Cerebellar nuclear complex (tissue), 1 donor: ENCODE measurements around the gene RFNG.

ENCODE experiments used
- DNase-seq, 2 experiments: peaks; one replicate each; lab custom pipeline; 2025; lab: John Stamatoyannopoulos, UW

RFNG gene

DNA sequence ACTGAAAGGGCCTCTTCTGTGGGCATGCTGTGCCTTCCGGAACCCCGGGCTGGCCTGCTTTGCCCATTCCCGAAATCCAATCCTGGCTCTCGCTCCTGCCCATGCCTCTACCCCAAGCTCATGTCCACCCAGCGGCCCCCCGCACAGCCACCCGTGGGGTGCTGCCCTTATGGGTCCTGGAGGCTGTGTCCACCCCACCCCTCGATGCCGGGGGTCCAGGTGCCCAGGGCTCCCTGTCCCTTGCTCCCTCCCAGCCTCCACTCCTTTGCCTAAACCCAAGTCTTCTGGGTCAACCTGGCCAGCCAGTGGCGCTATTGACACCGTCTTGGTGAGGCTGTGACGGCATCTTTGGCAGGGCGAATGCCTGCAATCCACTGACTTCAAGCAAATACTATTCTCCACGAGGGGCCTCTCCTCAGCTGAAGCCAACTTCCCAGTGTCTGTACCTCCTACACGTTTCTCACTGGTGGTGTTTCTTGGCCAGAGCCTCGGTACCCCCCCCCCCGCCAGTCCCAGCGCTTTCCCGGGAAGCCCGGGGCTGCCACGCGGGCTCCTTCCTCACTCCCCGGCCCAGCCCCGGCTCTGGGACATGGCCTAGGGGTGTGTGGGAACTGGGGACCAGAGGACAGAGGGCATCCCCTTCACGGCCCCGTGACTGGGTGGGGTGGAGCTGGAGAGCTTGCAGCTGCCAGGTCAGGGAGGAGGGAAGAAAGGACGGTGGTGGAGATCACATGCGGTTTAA, 26.2 kb upstream of the RFNG start:
- DNase-seq: no peak

DNA sequence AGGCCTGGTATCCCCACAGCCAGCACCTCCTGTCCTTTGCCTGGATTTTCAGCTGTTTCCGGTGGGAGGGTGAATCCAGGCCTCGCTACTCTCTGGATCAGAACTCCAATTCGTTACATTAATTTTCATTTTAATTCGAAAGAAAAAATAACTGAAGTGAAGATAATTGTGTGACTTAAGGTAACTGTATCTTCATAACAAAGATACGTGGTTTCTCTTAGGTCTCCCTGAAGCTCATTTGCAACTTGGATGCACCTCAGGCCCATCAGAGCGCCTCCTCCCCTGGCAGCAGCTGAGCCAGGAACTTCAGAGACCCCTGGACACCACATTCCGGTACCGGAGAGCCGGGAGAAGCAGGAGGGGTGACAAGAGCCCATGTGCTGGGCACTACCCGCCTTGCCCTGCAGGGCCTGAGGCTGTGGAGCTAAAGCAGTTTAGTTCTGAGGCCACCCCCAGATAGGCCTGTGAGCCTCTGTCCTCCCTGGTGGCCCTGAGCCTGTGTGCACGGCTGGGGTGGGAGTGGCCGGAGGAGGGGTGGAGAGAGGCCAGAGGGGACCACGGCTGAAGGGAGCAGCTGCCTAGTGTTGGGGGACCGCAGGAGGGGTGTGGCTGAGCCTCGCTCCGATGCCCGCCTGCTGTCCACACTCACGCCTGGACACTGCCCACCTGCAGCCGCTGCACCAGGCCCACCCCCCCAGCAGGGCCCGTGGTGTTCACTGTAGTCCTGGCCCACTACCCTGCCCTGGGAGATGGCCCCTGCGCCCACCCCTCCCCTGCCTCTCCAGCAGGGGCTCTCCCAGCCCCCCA, 25.4 kb upstream of the RFNG start:
- DNase-seq: no peak

DNA sequence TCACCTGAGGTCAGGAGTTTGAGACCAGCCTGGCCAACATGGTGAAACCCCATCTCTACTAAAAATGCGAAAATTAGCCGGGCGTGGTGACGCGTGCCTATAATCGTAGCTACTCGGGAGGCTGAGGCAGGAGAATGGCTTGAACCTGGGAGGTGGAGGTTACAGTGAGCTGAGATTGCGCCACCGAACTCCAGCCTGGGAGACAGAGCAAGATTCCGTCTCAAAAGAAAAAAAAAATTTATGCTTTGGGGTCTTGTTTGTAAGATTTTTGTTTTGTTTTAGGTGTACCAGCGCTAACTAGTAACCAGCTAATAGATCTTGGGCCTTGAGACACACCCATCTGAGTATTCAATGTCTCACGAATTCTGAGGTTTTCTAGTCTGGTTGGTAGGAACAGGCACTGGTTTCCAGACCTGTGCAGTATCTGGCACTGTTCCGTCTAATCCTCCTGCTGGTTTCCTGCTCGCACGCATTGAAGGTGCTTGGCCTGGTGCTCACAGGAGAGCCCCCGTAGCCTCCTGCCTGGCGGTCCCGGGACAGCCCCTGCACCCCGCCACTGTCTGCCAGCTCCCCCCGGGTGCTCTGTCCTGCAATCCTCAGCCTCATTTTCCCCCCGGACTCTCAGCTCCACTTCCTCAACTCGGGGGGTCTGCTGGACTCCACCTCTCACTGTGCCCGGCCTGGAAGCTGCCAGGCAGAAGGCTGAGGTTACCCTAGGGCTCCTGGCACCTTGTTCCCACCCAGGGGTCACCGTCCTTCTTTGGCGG, 24.6 kb upstream of the RFNG start:
- DNase-seq: no peak

DNA sequence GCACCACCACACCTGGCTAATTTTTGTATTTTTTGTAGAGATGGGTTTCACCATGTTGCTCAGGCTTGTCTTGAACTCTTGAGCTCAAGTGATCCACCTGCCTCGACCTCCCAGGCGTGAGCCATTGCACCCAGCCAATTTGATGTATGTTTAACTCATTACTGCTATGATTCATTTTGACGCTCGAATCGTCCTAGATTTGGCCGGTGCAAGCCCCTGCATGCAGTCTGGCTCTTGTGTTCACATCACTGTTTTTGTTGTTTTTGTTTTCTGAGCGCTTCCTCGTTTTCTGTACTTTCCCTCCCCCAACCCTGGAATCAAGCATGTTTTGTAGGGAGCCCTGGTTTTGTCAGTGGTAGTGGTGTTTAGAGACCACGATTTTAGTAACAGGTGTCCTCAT, 21.8 kb upstream of the RFNG start:
- DNase-seq: no peak

- no peak for DNase-seq
Measured at GRCh38 chr17:82072827-82073226, 21.2 kb upstream of the RFNG start.

DNA sequence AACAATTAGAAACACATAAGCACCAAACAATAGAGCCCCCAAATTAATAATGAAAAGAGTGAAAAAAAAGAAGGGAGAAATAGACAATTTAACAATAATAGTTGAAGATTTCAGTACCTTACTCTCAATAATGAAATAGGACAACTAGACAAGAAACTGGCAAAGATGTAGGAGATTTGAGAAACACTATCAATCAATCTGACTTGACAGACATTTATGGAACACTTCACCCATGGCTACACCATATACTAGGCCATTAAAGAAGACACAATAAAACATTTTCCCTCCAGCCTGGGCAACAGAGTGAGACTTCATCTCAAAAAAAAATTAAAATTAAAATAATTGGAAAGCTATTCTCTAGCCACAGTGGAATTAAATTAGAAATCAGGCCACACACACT, 19.0 kb upstream of the RFNG start:
- no peak for DNase-seq

DNA sequence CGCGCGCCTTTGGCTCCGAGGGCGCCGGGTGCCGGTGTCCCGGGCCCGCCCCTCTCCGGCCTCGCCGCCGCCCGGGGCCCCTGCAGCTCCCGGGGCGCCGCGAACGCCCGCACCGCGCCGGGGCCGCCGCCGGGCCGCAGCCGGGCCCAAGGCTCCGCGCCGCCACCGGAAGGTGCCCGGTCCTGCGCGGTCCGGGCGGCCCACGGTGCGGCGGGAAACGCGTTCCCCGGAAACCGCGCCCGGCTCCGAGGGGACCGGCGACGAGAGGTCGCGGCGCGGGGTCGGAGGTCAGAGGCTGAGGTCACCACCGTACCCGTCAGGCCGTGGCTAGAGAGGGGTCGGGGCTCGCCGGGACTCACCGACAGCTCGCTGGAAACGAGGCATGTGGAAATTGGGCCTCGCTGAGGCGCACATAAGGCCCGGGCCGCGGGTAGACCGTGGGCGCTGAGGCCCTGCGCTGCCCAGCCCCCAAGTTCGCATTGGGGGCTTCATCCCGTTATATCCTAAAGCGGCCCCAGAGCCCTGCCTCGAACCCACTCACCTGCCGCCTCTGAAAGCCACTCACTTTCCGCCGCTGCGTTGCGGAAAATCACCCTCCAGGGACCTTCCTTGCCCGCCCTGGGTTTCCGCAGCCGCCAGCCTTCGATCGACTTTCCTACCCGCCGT, 14.2 kb upstream of the RFNG start, which contains the start of gene DUS1L:
DUS1L (minus strand) TSS at position 167 of the 666 bp plus-strand sequence. CDS start 745 bp downstream, outside the sequence.
- DNase-seq: no peak

- DNase-seq: no peak
Measured at GRCh38 chr17:82065193-82065637, 13.6 kb upstream of the RFNG start.

DNA sequence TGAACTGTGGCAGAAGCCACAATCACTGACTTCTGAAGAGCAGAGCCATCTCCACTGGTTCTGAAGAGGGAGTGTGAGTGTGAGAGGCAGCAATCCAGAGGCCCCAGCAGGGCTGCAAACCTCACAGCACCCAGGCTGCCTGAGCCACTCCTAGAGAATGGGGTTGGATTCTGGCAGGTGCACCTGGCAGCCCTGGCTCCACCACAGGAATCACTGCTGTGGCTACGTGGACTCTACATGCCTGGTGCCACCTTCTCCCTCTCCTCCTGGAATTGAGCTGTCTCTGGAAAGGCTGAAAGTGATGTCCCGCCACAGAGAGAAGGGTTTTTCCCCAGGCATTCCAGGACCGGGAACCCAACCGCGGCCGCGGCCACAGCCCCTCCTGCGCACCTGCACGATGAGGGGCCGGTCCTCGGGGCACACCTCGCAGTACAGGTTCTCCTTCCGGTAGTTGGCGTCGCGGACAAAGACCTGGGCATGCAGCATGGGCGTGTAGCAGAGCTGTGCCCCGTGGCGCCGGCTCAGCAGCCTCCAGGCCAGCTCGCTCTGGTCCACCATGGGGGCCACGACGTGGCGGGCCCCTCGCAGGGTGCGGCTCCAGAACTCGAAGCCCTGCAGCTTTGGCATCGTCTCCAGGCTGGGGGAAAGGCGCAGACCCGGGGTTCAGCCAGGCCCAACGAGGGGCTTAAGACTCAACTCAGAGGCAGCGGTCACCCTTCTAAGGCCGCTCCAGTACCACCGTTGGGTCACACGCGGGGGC, 13.0 kb upstream of the RFNG start:
- no peak for DNase-seq

GRCh38 chr17:82063424-82064415, 12.1 kb upstream of the RFNG start:
- no peak for DNase-seq

GRCh38 chr17:82062984-82063368, 11.4 kb upstream of the RFNG start:
- no peak for DNase-seq

GRCh38 chr17:82062076-82062983, 10.7 kb upstream of the RFNG start:
- DNase-seq: no peak

GRCh38 chr17:82061047-82061925, 9.7 kb upstream of the RFNG start:
- no peak for DNase-seq

DNA sequence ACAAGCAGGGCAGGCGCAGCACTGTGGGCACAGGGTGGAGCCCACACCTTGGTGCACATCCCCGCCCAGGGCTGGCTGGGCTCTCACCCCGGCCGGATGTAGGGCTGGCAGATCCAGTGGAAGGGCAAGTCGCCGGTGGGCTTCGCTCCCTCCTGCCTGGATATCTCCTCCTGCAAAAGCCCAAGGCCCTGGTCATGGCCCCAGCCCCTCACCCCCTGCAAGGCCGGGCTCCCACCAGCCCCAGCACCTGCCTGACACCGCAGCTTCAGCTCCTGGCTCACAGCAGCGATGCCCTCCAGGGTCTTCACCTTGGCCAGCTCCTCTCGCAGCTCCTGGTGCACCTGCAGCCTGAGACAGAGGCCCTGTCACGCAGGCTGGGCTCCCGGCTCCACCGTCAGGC, 9.0 kb upstream of the RFNG start:
- DNase-seq: no peak

DNA sequence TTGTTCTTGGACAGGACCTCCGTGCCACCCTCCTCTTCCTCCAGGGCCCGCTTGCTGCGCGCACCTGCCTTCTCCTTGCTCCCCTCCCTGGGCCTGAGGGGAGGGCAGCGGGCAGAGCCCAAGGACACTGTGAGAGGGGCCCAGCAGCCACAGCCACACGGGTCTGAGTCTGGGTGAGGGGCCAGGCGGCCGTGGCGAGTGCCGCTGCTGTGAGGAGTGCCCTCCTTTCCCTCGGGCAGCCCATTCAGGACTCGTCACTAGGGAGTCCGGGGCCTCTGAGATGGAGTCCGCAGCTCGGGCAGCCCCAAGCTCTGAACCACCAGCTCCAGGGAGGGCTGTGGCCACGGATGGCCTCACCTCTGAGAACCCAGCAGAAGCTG, 8.4 kb upstream of the RFNG start:
- DNase-seq: no peak

DNA sequence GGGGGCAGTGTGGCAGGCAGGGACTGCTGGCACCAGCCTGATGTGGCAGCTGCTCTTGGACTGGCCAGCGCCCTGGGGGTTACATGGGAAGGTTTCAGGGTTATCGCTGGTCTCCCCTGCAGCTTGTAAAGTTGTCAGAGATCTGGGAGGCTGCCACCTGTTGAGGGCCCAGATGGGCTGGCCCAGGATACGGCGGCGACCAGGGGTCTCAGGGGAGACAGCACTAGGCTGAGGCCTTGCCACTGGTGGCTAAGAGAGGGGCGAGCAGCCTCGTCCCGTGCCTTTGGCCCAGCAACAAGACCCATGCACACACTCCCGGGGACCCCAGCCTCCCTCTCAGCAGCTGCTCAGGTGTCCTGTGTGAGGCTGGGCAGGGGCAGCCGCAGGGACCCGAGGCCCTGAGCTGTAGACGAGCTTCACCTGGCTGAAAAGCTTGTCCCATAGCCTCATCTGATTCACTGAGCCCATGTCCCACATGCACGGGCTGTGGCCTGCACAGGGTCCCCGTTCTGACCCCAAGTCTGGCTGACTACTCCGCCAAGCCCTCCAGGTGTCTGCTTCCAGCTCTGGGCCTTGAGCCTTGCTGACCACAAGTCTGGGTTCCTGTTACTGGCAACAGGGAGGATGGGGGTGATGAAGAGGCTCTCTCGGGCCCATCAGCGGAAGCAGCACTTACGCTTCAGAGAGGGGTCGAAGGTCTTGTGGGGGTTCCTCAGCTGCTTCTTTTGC, 7.8 kb upstream of the RFNG start:
- no peak for DNase-seq

DNA sequence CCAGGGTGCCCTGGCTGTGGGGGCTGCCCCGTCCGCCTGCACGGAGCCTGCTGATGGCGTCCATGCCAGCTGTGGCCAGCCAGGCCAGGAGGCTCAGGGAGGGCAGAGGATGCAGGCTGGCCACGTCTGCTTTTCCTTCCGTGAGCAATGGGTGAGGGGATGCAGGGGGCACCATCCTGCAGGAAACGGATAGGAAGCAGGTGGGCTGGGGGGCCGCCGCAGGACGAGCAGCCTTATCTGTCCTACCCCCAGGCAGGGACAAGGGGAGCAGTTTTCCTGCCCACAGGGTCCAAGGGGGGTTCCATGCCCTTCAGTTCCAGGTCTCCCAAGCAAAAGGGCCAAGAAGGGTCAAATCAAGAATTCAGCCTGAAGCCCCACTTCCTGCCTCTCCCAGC, 7.2 kb upstream of the RFNG start:
- DNase-seq: no peak
